GM10248 (cell line): Measurements from ENCODE around the gene HPSE2.

Experiments
- CTCF ChIA-PET: fragments of 300-600 bp; sonication (Branson Sonifier 250); formaldehyde crosslinking; extraction: SDS; loops from one replicate; lab custom pipeline; 2021; ENCODE audit warnings: antibody characterized with exemption; lab: Yijun Ruan, JAX
- POLR2A ChIA-PET: fragments of 350-650 bp; sonication (Branson Sonifier 250); formaldehyde crosslinking; extraction: SDS; loops from one replicate; lab custom pipeline; 2020; ENCODE audit warnings: antibody characterized with exemption; lab: Yijun Ruan, JAX
- DNase-seq: peaks from one replicate; pipeline ENCODE4 v3.0.0; 2012; ENCODE audit errors: extremely low spot score
- CTCF ChIP-seq: IDR thresholded peaks from 2 replicates; pipeline ENCODE4 v1.5.1; 2012; ENCODE audit warnings: mild to moderate bottlenecking, low read depth; ENCODE audit errors: extremely low read depth, missing control alignments, control extremely low read depth

Gene HPSE2

GRCh38 chr10:98610836-98611235 is 624.8 kb downstream of the HPSE2 start:
- POLR2A ChIA-PET = no interaction called here
- CTCF ChIA-PET = interaction anchor here (1.7 kb wide), 1 partner anchor 12 kb away, joined by 3 read pairs; no protein-coding TSS in a partner anchor
- DNase-seq = no peak
- TF ChIP-seq CTCF = no peak

DNA sequence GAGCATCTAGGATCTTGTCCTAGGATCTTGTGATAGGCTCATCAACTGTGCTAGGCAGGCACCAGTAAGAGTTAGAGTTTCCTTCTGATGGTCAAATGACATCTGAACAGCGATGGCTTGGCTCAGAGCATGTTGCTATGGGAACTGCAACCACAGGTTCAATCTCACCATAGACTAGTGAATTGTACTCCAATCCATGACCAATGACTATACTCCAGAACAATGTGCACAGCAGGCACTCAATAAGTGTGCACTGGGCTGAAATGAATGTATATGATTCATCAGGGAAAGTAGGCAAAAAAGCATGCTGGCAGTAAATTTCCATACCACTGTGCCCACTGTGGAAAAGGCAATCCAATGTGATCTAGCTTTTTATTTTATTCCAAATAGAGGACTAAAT is 625.4 kb downstream of the HPSE2 start:
- ChIA-PET CTCF (no interaction called here), POLR2A (no interaction called here)
- DNase-seq = no peak
- no peak for TF ChIP-seq CTCF

GRCh38 chr10:98609265-98609664 is 626.4 kb downstream of the HPSE2 start:
- no peak for TF ChIP-seq CTCF
- ChIA-PET CTCF (interaction anchor here (0.8 to 1.0 kb wide), 2 partner anchors 9 to 13 kb away, joined by 3 read pairs; no protein-coding TSS in a partner anchor), POLR2A (no interaction called here)
- DNase-seq = no peak

DNA sequence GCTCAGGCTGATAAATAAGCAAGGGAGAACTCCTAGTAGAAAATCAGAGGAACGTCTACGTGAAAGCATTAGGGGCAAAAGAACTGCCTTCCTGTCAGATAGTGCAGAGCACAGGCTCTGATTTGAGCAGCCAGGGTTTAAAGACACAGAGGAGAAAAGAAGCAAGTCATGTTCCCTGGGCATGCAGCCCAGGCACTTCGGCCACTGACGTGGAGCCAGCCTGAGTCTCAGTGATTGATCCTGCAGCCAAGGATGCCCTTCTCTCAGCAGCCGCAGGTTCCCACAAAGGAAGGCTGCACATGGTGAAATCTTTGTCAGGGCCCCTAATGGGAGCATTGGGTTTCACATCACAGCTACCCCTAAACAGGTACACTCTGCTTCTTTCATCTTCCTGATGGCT is 627.2 kb downstream of the HPSE2 start:
- no peak for TF ChIP-seq CTCF
- DNase-seq = no peak
- POLR2A ChIA-PET = no interaction called here
- CTCF ChIA-PET = interaction anchor here (0.9 kb wide), 1 partner anchor 14 kb away, joined by 3 read pairs; no protein-coding TSS in a partner anchor

DNA sequence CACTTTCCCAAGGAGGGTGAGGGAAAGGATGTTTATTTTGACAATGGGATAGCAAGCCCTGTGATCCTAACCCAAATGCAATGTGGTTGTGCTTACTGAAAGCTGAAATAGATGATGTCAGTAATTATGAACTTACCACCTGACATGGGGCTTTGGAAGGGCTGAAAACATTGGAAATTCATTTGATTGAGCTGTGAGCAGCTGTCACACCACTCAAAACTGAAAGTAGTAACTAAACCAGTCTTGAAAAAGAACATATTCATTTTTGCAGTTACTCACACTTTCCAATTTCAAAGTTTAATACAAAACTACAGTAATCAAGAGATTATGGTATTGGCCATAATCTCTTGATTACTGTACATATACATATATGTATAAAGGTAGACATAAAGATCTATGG is 633.4 kb downstream of the HPSE2 start:
- no peak for DNase-seq
- no peak for TF ChIP-seq CTCF
- POLR2A ChIA-PET = no interaction called here
- CTCF ChIA-PET = interaction anchor here (1.0 kb wide), 1 partner anchor 852 kb away, joined by 3 read pairs; no protein-coding TSS in a partner anchor

DNA sequence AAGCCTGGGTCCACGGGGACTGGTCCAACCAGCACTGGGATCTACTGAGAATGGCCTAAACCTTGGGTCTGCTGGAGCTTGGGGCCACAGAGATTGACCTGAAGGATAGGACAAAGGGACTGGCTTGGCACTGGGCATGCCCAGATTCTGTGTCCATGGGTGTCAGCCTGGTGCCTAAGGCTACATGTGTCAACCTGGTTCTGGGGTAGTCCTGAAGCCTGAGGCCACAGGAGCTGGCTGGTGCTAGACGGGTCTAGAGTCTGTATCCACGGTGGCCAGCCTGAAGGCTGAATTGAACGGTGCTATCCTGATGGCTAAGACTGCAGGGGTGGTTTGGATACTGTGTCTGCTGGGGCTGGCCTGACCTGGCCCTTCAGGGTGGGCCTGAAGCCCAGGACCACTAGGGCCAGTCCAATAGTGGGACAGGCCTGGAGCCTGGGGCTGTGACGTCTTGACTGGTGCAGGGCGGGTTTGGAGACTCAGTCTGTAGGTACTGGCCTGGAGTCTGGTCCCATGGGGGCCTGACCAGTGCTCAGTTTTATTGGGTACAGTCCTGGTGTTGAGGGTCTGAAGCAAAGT is 636.5 kb downstream of the HPSE2 start:
- ChIA-PET CTCF (interaction anchor here (1.0 kb wide), 1 partner anchor 12 kb away, joined by 3 read pairs; no protein-coding TSS in a partner anchor), POLR2A (no interaction called here)
- TF ChIP-seq CTCF = no peak

More for the DNA sequence above, 636.5 kb downstream of the HPSE2 start:
- no peak for DNase-seq
